ENCODE results near the gene COL4A1.

COL4A1 gene

DNA sequence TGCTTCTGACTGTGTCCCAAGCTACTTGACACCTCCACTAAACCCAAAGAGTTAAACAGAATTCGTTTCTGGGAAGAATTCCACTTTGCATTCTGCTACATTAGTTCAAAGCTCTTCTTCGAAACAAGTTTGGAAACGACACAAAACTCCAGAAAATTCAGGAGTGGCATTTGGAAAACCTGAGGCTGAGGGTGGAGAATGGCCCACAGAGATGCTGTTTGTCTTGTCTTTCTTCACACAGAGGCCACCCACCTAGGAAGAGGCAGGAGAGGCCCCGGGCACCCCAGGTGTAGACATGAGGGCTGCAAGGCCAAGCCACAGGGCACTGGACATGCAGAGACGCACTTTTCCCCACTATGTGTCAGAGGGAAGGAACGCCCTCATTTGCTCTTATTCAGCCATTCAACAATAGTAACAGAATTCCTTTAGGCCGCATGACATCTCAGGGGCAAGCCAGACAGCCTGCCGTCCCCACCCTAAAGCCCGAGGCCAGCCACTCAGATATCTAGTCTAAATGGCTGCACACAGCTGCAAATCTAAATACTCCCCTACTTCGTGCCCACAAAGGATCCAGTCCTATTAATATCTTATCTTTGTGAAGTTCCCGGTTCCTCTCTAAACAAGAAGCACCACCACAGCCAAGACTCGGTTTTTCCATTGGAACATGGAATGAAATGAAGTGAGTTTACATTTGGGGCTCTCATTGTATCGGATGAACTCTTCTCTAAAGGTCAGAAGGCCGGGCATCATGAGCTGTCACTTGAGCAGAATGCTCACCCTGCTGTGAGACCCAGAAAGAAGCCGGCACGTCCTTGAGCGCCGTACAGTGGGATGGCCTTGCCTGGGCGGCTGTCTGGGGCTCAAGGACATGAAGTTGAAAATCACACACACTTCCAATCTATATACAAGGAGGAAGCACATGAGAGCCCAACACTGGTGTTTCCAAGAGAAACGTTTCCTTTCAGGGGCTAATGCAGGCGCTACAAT lies 19.8 kb downstream of the COL4A1 start:
- peaks cover 2% of the 10 kb centered on the region for H3K27me3 Mint-ChIP-seq
- H3K9me3 Mint-ChIP-seq (ENCODE audit: low read depth): no peaks in the 10 kb centered on the region

DNA sequence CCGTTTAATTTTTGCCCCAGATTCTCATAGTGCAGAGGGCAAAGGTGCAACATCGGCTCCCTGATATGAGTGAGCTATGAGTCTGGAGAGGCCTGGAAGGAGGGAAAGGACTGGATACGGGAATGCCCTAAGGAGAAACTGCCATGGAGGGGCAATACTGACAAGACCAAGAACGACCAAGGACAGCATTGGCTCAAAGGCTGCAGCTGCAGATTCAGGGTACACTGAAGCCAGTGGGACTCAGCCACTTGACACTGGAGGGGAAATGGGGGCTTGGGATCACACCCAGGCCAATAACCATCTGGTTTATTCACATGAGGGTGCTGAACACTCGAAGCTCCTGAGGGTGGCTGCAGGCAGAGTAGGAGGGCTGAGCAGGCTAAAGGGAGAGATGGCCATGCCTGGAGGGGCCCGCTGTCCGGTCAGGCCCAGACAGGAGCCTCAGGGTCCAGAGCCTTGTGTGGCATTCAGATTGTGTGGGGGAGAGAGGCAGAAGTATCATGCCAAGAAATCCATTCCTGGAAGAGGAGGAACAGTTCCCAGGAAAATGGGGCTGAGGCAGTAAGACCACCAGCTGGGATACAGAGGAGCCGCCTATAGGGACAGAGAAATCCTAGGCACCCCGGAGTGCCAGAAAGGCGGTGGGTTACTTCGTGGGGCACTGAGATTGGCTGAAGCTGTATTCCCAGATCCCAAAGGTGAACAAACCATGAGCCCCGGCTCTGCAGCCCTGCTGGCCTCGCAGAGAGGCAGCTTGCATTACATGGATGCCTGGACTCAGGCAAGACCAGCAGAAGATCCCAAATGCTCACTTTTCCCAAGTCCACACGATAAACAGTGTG lies 20.7 kb downstream of the COL4A1 start:
- Mint-ChIP-seq H3K36me3 (no peaks in the 10 kb centered on the region), H3K4me3 (no peak overlapping the region), H3K9me3 (ENCODE audit: low read depth) (no peaks in the 10 kb centered on the region), H3K4me1 (ENCODE audit: low read depth) (no peaks in the 10 kb centered on the region), H3K27ac (no peak overlapping the region), H3K27me3 (peaks cover 3% of the 10 kb centered on the region)

More for the DNA sequence above, 19.8 kb downstream of the COL4A1 start:
- Mint-ChIP-seq H3K36me3 (no peaks in the 10 kb centered on the region), H3K4me3 (no peak overlapping the region), H3K4me1 (ENCODE audit: low read depth) (no peaks in the 10 kb centered on the region), H3K27ac (no peak overlapping the region)

DNA sequence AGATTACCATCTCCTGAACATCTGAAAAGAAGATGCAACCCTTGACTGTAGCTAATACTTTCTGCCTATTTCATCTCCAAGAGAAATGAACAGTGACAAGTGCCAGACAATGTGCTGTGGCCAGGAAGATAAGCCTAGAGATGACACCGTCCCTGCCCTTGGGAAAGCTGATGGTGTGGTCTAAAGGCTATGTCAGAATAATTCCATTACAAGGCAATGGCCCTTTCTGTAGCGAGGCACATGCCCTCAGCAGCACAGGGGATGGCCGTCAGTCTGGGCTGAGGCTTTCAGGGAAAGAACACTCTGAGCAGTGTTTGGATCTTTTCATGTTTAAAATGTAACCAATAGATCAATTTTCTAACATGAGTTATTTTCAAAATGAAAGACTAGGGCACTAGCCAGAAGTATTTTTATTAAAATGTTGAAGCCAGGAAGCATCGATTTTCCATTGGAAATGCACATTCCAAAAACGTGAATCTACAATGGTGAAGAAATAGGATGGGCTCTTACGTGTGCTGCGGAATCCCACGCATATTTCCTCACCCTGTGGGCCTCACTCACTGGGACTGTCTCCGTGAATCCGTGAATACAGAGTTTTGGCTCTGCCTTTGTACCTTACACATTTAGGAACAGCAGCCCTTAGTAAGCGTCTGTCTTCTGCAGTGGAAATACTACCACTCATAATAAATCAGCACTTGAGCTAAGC lies 22.0 kb downstream of the COL4A1 start:
- peaks cover 2% of the 10 kb centered on the region for H3K27me3 Mint-ChIP-seq
- no peak overlapping the region for H3K4me3 Mint-ChIP-seq
- H3K4me1 Mint-ChIP-seq (ENCODE audit: low read depth): no peaks in the 10 kb centered on the region
- no peaks in the 10 kb centered on the region for H3K36me3 Mint-ChIP-seq
- no peak overlapping the region for H3K27ac Mint-ChIP-seq
- no peaks in the 10 kb centered on the region for H3K9me3 Mint-ChIP-seq (ENCODE audit: low read depth)

DNA sequence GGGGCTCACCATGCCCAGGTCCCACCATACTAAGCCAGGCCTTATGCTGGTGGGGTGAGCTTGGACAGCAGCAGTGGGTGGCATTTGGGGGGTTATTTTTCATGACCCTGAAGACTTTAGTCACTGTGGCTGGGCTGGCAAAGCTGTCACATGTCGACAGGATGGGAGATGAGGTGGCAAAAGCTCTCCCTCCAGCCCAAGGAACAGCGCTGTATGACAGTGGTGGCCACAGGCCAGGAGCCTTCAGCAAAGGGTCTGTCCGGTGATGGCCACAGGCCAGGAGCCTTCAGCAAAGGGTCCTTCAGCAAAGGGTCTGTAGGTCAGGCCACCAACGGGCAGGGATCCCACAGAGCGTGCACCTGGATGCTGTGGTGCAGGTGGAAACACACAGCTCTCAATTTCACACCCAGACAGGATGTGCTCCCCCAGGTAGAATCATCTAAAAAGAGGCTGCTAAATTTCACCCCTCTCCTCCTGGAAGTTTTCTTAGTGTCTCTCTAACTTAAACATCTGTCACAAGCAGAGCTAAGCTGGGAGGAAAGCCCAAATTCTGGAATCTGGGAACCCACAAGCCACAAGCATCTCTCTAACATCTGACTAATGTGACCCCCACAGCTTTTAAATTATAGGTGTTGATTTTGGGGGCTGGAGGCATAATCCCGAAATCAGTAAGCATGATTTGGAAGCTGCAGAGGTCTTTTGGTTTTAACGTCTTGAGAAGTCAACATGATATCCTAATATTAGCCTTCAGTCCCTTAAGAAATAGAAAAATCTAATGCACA lies 23.0 kb downstream of the COL4A1 start:
- Mint-ChIP-seq H3K27ac (no peak overlapping the region), H3K27me3 (peaks cover 2% of the 10 kb centered on the region), H3K4me3 (no peak overlapping the region), H3K36me3 (no peaks in the 10 kb centered on the region), H3K9me3 (ENCODE audit: low read depth) (no peaks in the 10 kb centered on the region), H3K4me1 (ENCODE audit: low read depth) (no peaks in the 10 kb centered on the region)

DNA sequence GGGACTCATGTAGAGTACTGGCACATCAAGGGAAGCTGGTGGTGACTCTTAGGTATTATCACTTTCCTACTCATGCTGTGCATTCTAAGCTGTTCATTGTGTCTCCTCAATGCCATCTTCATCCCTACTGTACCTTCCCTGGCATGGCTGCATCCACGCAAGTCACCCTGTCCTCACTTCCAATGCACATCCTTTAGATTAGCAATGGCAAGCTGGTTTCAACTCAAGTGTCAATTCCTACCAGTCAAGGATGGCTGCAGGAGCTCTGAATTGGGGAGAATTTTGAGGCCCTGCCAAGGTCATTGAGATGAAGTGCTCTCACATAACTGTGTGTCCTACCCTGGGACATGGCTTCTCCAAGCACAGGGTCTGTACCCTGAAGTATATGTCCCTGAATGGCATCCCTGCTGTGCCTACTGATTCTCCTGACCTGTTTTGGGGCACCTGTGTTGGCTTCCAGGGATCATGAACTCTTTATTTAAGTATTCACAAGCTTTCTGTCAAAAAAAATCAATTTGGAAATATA lies 24.6 kb downstream of the COL4A1 start:
- peaks cover 4% of the 10 kb centered on the region for H3K27me3 Mint-ChIP-seq
- no peaks in the 10 kb centered on the region for H3K9me3 Mint-ChIP-seq (ENCODE audit: low read depth)
- no peaks in the 10 kb centered on the region for H3K36me3 Mint-ChIP-seq
- H3K4me3 Mint-ChIP-seq: no peak overlapping the region
- no peaks in the 10 kb centered on the region for H3K4me1 Mint-ChIP-seq (ENCODE audit: low read depth)
- no peak overlapping the region for H3K27ac Mint-ChIP-seq

DNA sequence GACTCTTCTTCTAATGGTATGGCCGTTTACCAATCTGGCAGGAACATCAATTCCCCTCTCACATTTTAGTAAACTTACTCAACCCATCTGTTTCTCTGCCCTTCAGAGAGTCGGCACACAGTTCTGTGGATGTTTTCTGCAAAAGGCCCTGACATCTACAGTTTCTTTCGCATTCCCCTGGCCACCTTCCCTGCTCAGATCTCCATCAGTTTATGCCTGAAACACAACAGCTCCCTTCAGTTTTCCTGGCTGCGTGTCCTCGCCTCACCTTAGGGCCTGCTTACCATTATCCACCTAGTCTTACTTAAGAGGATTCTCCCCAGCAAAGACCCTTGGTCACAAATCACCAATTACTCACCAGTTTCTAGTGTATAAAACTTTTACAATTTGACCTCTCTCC lies 25.2 kb downstream of the COL4A1 start:
- no peak overlapping the region for H3K27ac Mint-ChIP-seq
- H3K27me3 Mint-ChIP-seq: peaks cover 4% of the 10 kb centered on the region
- H3K4me3 Mint-ChIP-seq: no peak overlapping the region
- no peaks in the 10 kb centered on the region for H3K4me1 Mint-ChIP-seq (ENCODE audit: low read depth)
- no peaks in the 10 kb centered on the region for H3K9me3 Mint-ChIP-seq (ENCODE audit: low read depth)
- no peaks in the 10 kb centered on the region for H3K36me3 Mint-ChIP-seq

DNA sequence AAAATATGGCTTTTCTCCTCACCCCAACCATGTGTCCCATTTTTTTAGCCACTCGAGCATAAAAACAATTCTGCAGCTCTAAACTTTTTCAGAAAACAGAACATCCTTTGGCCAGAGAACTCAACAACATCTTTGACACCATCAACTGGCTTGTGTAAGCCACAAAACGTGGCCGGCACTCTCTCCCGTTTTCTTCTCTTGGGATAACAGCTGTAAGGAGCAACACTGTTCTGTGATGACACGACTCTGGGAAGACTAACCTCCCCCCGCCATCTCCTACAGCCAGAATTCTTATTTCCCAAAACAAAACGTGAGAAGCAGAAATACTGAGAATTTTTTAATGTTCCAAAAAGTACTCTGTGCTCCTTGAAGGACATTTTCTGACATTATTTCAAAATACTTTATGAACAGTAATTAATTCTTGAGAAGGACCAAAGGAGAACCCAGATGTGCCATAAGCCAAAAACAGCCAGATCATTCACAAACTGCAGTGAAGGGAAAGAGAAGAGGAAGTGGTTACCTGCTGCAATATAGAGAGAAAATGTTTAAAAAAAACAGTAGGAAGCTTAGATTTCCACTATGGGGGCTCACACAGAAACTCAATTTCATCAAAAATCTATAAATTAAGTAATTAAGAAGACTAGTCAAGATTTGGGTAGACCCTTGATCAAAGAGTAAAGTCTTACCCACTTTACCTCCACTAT lies 25.8 kb downstream of the COL4A1 start:
- Mint-ChIP-seq H3K4me1 (ENCODE audit: low read depth) (no peaks in the 10 kb centered on the region), H3K36me3 (no peaks in the 10 kb centered on the region), H3K27me3 (peaks cover 4% of the 10 kb centered on the region), H3K4me3 (no peak overlapping the region), H3K27ac (no peak overlapping the region), H3K9me3 (ENCODE audit: low read depth) (no peaks in the 10 kb centered on the region)

DNA sequence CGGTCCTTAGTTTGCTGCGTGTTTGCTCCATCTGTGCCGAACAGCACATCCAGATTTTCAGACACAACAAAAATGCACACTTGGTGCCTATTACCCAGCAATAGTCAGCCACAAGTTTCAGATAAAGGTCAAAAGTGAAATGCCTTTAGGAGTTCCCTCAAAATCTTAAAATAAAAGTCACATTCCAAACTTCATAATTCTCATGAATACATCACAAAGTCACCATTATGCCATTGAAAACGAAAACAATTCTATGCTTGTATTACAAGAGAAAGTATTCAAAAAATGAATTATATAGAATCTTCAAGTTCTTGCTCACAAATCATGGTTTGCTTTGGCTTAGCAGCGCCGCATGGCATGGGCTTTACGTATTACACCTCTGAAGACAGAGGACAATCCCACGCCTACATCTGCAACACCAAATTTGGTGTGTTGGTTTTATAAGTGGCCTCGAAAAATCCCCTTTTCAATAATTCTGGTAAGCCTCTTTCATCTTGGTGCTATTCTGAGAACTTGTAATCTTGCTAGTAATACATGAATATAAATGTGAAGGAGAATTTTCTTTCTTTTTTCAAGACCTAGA lies 26.6 kb downstream of the COL4A1 start:
- Mint-ChIP-seq H3K27me3 (peaks cover 4% of the 10 kb centered on the region), H3K4me3 (no peak overlapping the region), H3K9me3 (ENCODE audit: low read depth) (no peaks in the 10 kb centered on the region), H3K4me1 (ENCODE audit: low read depth) (no peaks in the 10 kb centered on the region), H3K36me3 (no peaks in the 10 kb centered on the region), H3K27ac (no peak overlapping the region)

DNA sequence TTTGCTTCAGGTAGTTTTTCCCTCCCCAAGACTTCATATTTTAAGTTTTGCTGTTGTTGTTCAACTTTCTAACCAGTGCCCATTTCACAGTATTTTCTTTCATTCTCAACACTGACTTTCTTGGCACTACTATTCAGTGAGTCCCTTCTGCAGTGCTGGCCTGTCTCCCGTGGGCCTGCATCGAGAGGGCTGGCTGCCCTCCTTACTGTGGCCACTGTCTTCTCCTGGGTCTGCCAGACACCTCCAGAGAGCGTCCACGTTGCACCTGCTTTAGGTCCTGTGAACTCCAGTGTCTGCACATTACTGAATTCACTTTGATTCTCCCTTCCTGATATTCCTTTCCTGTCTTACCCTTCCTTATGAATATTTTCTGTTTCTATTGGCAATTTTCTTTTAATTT lies 27.3 kb downstream of the COL4A1 start:
- no peaks in the 10 kb centered on the region for H3K36me3 Mint-ChIP-seq
- no peak overlapping the region for H3K27ac Mint-ChIP-seq
- H3K4me1 Mint-ChIP-seq (ENCODE audit: low read depth): no peaks in the 10 kb centered on the region
- H3K27me3 Mint-ChIP-seq: peaks cover 4% of the 10 kb centered on the region
- H3K4me3 Mint-ChIP-seq: no peak overlapping the region
- no peaks in the 10 kb centered on the region for H3K9me3 Mint-ChIP-seq (ENCODE audit: low read depth)

DNA sequence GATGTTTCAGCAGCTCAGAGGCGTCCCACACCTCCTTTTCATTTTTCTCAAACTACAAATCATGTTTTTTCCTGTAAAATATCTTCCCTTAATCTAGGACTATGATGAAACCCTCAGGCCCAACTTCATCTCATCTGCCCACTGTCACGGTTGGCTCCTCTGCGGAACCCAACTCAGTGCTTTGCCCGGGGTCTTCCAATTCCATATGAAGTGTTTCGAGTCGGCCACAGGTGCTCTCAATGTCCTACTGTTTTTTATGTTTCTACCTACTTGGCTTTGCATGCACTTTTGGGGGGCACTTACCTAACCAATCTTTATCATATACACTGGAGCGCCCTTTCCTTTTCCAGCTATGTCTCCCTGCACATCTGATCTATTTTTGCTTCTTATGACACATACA lies 28.1 kb downstream of the COL4A1 start:
- H3K27ac Mint-ChIP-seq: no peak overlapping the region
- no peaks in the 10 kb centered on the region for H3K4me1 Mint-ChIP-seq (ENCODE audit: low read depth)
- H3K4me3 Mint-ChIP-seq: no peak overlapping the region
- H3K36me3 Mint-ChIP-seq: no peaks in the 10 kb centered on the region
- H3K9me3 Mint-ChIP-seq (ENCODE audit: low read depth): no peaks in the 10 kb centered on the region
- H3K27me3 Mint-ChIP-seq: peaks cover 4% of the 10 kb centered on the region

DNA sequence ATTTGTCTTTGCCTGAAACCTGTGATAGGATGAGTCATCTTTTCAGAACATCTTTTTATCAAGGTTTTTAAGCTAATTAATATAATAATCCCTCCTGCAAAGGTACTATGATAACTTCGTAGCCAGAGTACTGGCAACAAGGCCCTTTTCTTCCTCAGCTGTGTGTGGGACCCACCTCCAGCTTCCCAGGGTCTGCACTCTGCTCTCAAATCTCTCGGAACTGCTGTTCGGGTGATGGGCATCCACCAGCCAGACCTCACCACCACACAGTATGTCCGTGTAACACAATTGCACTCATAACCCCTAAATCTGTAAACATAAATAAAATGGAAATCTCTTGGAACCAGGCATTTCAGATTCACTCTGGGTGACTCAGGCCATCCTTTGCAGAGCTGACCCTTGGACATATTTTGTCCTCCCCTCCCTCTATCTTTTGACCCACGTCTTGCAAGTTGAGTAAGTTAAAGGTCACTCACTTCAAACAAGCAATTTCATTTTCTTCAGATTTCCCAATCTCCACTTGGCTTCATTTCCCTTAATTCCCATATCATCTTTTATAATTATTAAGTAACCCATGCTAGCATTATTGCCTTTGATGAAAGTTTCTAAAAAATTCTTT lies 29.5 kb downstream of the COL4A1 start:
- H3K27me3 Mint-ChIP-seq: peaks cover 4% of the 10 kb centered on the region
- no peaks in the 10 kb centered on the region for H3K9me3 Mint-ChIP-seq (ENCODE audit: low read depth)
- no peaks in the 10 kb centered on the region for H3K4me1 Mint-ChIP-seq (ENCODE audit: low read depth)
- H3K36me3 Mint-ChIP-seq: no peaks in the 10 kb centered on the region
- H3K27ac Mint-ChIP-seq: no peak overlapping the region
- H3K4me3 Mint-ChIP-seq: no peak overlapping the region

DNA sequence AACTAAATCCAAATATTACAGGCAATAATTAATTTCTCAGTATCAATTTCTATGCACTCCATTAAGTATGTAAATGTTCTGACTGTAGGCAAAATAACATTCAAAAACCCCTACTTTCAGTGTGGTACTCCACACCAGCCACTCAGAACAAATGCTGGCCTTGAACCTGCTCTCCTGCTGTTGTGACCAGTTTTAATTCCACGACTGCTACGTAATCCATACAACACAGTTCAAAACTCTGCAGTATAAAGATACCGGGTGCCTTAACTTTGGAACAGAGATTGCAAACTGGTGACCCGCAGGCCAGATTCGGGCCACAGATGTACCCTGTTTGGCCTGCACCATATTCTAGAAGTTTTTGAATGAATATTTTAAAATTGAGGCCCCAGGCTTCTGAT lies 30.4 kb downstream of the COL4A1 start:
- Mint-ChIP-seq H3K27me3 (peaks cover 4% of the 10 kb centered on the region), H3K4me1 (ENCODE audit: low read depth) (no peaks in the 10 kb centered on the region), H3K9me3 (ENCODE audit: low read depth) (no peaks in the 10 kb centered on the region), H3K36me3 (no peaks in the 10 kb centered on the region), H3K4me3 (no peak overlapping the region), H3K27ac (no peak overlapping the region)

DNA sequence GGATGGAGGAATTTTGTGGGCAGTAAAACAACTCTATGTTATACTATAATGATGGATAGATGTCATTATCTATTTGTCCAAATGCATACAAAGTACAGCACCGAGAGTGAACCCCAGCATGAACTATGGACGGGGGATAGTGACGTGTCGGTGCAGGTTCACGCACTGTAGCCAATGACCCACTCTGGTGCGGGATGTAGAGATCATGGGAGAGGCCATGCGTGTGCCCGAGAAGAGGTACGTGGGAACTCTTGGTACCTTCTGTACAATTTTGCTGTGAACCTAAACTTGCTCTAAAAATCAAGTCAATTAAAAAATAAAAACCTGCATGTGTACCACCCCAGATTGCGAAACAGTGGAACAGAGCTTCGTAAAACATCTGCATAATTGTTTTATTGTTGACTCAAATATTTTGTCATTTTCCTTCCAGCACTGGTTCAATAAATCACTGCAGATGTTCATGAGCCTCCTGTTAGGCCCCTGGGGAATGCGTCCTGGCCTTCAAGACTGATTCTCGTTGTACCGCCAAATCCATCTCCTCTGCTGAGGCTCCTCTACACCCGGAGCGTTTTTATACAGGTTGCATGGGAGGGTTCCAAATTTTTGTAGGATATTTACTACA lies 30.9 kb downstream of the COL4A1 start:
- Mint-ChIP-seq H3K27me3 (peaks cover 2% of the 10 kb centered on the region), H3K36me3 (no peaks in the 10 kb centered on the region), H3K4me3 (no peak overlapping the region), H3K27ac (no peak overlapping the region), H3K4me1 (ENCODE audit: low read depth) (no peaks in the 10 kb centered on the region), H3K9me3 (ENCODE audit: low read depth) (no peaks in the 10 kb centered on the region)
